Posterior vena cava (tissue), 2 donors: ENCODE data around the gene KLHL13. TPM values are rescaled to one million over a fixed set of nuclear protein-coding genes. Genes with fewer than 3 reads are reported as not detected.
"Not testable (repeated sequence)": the region's sequence is repeated elsewhere in the genome, so short reads cannot be mapped to it uniquely, and the experiment has no call there.

ENCODE experiments used
- DNase-seq: peaks from one replicate; pipeline ENCODE4 v3.0.0-alpha.2; 2020; ENCODE audit warnings: low spot score
- intact Hi-C, 2 donors: fragments of 100-400 bp; cut with DNase I; formaldehyde crosslinking; loops; one replicate each; pipeline versions ENCODE4 v1.14.1 to v1.14.2; 2022 to 2023
- long read RNA-seq, 2 donors: library from polyadenylated mRNA; unstranded; transcript quantifications; one replicate each; pipeline ENCODE4 v2.0.0, GENCODE V29; 2020 to 2021
- total RNA-seq, 2 donors: library from RNA; stranded (reverse); fragmentation: NEBNext Ultra II Directional; extraction: Animal tissue kit (Norgen Biotek cat#: 25700); gene quantifications; one replicate each; pipeline ENCODE4 v1.2.1, GENCODE V29; 2021
- donor health status: DM: yes; HTN: yes; CAD: no.
- donor health status: DM: yes; HTN: yes; CAD: no.

The KLHL13 gene, protein sequence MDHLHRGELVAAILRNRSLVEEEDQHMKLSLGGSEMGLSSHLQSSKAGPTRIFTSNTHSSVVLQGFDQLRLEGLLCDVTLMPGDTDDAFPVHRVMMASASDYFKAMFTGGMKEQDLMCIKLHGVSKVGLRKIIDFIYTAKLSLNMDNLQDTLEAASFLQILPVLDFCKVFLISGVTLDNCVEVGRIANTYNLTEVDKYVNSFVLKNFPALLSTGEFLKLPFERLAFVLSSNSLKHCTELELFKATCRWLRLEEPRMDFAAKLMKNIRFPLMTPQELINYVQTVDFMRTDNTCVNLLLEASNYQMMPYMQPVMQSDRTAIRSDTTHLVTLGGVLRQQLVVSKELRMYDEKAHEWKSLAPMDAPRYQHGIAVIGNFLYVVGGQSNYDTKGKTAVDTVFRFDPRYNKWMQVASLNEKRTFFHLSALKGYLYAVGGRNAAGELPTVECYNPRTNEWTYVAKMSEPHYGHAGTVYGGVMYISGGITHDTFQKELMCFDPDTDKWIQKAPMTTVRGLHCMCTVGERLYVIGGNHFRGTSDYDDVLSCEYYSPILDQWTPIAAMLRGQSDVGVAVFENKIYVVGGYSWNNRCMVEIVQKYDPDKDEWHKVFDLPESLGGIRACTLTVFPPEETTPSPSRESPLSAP
- 10 to 100 TPM; 10.3 to 13.0 TPM for total RNA-seq
- long read RNA-seq, donor 1, partial matches to known transcripts, result 0 of 3 reads
- long read RNA-seq, donor 1, other reads (novel, unspliced or antisense), result 1 of 3 reads
- long read RNA-seq, donor 2, partial matches to known transcripts, result 0 of 6 reads
- long read RNA-seq, donor 2, other reads (novel, unspliced or antisense), result 1 of 6 reads

GRCh38 chrX:118116713-118117550 lies at the start of gene KLHL13:
TSS of gene KLHL13 (minus strand) at chrX:118116810. CDS start at chrX:118028473, 88,337 bp downstream.
- intact Hi-C loops, result no loop called here
- DNase-seq, result peak; percentile 80

- no peak for DNase-seq
- intact Hi-C loops, result no loop called here
Observed at GRCh38 chrX:118164138-118164537, 47.5 kb upstream of the KLHL13 start.

DNA sequence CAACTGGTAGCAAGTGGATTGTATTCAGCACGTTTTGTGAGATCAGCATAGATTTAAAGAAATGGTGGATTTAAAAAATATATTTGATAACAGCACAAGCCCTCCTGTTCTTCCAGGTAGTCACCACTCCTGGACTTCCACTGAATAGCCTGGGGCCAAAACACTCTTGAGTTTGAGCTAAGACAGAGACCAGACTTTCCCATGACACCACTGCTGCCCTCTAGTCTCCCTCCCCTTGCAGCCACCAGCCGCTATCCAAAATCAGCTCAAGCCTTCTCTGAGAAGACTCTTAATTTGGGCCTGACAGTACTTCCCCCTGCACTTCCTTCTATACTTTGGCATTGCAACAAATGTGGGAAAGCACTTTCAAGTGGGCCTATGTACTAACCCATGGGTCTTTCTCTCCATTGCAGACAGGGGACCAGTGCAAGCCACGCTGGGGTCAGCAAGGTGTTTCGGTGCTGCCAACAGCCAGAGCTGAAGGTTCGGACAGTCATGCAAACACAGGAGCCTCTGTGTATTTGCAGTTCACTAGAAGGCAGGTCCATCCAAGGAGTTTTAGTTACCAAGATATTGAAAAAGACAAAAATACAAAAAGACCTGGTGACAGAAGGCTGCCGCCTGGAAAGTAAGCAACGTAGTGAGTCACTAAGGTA lies 40.5 kb upstream of the KLHL13 start:
- intact Hi-C loops, result loop anchor here in 1 of 2 donors (1.0 kb wide), 1 partner anchor 30 kb away; no protein-coding TSS in a partner anchor
- DNase-seq, result no peak

GRCh38 chrX:118156254-118156952 lies 39.8 kb upstream of the KLHL13 start:
- DNase-seq, result no peak
- intact Hi-C loops, result no loop called here

- no peak for DNase-seq
- intact Hi-C loops, result no loop called here
Observed at GRCh38 chrX:118153270-118153669, 36.7 kb upstream of the KLHL13 start.

DNA sequence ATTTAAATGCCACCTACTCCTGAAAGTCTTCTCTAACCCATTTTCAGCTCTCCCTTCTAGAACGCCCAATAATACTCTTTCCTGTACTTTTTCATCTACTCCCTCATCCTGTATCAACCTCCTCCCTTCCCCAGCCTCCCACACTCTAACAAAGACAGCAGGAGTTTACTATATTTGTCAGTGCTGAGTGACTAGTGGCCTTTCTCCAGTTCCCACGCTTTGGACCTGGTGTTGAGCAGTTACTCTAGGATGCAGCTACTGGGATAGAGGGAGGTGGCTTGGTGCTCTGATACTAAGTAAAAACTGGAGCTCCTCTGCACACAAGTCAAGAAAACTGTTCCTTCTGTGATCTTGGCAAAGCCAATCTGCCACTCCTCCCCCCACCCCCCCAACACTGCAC lies 36.1 kb upstream of the KLHL13 start:
- intact Hi-C loops, result no loop called here
- DNase-seq, result no peak

DNA sequence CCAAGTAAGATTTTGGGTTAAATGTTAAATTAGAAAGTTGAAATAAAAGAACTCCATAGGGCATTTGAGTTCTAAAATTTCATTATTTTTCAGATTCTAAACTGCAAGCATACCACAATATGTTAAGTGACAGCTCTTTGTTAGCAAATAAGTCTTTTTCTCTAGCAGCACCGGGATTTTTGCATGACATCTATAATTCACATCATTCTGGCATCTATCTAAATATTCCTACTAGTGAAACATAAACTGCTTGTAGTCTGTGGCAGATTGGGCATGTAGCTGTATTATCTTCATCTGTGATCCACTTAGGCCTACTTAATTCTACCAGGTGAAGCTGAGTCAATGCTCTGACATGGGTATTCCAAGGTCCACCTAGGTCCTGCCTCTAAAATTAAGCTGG lies 32.1 kb upstream of the KLHL13 start:
- DNase-seq, result no peak
- intact Hi-C loops, result no loop called here

GRCh38 chrX:118147771-118148170 lies 31.2 kb upstream of the KLHL13 start:
- intact Hi-C loops, DNase-seq: not testable (repeated sequence)

GRCh38 chrX:118143578-118143977 lies 27.0 kb upstream of the KLHL13 start:
- intact Hi-C loops, result no loop called here
- DNase-seq, result no peak

GRCh38 chrX:118131336-118131735 lies 14.7 kb upstream of the KLHL13 start:
- DNase-seq, result no peak
- intact Hi-C loops, result no loop called here

- no peak for DNase-seq
- intact Hi-C loops, result no loop called here
Observed at GRCh38 chrX:118129681-118130080, 13.1 kb upstream of the KLHL13 start.

GRCh38 chrX:118128724-118129123 lies 12.1 kb upstream of the KLHL13 start:
- intact Hi-C loops, result no loop called here
- no peak for DNase-seq

DNA sequence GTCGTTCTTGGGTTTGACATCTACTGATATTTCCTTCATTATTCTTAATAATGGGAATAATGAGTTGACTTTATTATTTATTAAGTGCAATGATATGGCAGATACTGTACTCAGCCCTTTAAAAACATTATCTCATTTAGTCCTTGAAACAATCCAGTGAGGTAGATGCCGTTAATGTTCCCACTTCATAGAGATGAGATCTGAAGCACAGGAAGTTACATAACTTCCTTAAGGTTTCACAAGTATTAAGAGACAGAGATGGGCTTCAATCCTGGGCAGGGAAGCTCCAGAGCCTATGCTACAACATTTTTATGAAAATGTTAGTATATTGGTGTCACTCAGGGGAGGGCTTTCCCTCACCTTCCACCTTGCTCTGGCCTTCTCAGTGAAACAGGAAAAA lies 9.7 kb upstream of the KLHL13 start:
- intact Hi-C loops, result no loop called here
- DNase-seq, result no peak

GRCh38 chrX:118124243-118124642 lies 7.6 kb upstream of the KLHL13 start:
- DNase-seq, intact Hi-C loops: not testable (repeated sequence)

- intact Hi-C loops, result no loop called here
Observed at GRCh38 chrX:118117741-118118140, 1.1 kb upstream of the KLHL13 start.

DNA sequence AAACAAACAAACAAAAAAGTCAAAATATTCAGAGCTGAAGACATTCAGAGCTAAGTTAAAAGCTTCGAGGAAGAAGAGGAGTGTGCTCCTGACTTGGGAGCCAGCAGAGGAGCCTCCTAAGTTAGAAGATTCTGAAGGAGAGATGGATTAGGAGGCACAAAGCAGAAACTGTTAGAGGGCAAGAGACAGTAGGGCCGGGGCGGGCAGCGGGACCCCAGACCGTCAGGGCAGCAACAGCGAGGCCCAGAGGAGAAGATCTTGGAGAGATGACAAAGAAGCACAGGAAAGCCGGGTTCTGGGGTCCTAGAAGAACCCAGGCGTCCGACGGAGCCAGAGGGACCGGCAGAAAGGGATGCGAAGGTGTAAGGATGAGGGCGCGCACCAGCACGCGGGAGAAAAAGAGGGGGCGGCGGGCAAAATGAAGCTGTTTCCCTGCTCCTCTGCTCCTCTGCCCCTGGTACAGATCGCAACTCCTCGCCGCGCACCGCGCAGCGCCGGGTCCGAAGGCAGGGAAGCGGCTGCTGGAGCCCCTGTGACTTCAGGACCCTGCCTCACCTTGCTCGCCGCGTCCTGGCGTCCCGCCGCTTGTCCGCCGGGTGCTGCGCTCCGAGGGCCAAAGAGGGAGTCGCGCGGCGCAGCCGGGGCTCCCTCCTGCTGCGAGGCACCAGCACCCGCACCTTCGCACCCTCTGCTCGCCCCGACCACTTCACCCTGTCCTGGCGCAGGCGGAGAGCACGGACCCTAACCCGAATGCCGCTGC lies 477 bp downstream of the KLHL13 start:
- peak; percentile 83 for DNase-seq
- intact Hi-C loops, result no loop called here

More at GRCh38 chrX:118117741-118118140, 1.1 kb upstream of the KLHL13 start:
- DNase-seq, result no peak

GRCh38 chrX:118114971-118115370 lies 1.6 kb downstream of the KLHL13 start:
- intact Hi-C loops, result no loop called here
- DNase-seq, result no peak

DNA sequence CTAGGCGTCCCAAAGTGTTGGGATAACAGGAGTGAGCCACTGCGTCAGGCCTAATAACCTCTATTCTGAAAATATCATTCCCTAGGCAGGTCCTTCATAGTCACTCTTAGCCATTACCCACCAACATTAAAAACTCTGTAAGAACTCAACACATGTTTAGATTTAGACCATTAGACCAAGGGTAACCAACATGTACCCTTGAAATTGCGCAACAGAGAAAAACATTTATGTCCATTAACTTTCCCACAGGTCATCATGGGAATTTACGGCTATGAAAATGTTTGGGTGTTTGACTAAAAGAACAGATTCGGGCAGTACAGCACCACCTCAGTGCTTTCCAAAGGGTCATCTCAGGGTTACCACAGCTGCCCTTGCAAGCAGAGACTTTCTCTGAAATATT lies 7.5 kb downstream of the KLHL13 start:
- intact Hi-C loops, result no loop called here
- no peak for DNase-seq
